8988T (cell line): ENCODE measurements around the gene MTHFD2.

Source experiments
- DNase-seq: peaks from one replicate; pipeline ENCODE4 v3.0.0; 2011

Gene MTHFD2

GRCh38 chr2:74232426-74232825 is 34.0 kb downstream of the MTHFD2 start:
- DNase-seq, result no peak

DNA sequence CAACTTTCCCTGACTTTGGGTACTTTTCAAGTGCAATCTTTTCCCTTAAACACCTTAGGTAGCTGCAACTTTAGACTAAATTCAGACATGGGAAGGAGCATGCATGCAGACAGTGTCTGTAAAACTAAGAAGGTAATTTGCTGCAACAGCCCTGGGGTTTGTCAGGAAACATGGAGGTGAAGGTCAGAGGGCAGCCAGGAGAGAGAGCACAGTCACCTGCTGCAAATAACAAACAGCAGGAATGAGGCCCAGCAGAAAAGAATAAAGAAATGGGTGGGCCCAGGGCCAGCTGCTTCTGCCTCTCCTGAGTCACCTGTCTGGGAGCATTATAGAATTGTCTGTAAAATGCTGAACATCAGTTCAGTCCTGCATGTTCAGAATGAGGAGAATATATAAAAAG is 35.2 kb downstream of the MTHFD2 start:
- no peak for DNase-seq

GRCh38 chr2:74235041-74235440 is 36.6 kb downstream of the MTHFD2 start:
- no peak for DNase-seq

DNA sequence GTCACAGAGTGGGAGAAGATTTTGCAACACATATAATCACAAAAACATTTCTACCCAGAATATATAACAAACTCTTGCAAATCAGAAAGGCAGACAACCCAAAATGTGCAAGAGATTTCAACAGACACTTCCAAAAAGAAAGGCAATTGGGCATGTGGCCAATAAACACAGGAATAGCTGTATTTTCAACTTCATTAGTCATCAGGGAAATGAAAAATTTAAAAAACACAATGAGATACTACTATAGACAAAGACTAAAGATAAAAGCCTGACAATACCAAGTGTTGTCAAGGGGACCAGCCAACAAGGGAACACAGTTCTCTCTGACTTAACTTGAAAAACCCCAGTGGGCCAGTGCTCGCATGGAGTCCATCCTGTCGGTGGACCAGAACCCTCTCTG is 40.5 kb downstream of the MTHFD2 start:
- DNase-seq, result no peak

DNA sequence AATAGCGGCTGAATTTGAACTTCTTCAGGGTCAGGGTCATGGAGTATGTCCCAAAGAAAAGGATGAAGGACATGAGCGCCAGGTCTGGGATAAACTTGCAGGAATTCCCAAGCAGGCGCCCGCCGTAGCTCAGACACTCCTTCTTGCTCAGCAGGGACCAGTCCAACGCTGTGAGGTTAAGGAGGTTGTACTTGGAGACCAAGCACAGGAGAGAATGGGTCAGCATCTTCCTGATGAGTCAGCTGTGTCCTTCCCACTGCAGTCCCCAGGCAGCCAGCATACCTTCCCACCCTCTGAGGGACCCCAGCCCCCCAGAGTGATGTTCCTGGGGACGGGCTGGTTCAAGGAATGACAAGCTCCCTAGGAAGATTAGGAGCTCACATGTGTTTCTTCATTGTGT is 40.9 kb downstream of the MTHFD2 start:
- DNase-seq, result no peak

- no peak for DNase-seq
These were observed 44.1 kb downstream of the MTHFD2 start for GRCh38 chr2:74242354-74243071.

DNA sequence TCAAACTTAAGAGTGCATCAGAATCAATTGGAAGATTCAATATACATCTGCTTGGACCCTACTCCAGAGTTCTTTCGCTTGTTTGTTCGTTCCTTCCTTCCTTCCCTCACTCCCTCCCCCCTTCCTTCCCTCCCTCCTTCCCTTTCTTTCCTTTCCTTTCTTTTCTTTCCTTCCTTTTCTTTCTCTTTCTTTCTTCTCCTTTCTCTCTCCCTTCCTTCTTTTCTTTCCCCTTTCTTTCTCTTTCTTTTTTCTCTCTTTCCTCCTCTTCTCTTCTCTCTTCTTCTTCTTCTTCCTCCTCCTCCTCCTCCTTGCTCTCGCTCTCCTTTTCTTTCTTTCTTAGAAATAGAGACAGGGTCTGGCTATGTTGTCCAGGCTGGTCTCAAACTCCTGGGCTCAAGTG is 45.9 kb downstream of the MTHFD2 start:
- DNase-seq, result no peak

DNA sequence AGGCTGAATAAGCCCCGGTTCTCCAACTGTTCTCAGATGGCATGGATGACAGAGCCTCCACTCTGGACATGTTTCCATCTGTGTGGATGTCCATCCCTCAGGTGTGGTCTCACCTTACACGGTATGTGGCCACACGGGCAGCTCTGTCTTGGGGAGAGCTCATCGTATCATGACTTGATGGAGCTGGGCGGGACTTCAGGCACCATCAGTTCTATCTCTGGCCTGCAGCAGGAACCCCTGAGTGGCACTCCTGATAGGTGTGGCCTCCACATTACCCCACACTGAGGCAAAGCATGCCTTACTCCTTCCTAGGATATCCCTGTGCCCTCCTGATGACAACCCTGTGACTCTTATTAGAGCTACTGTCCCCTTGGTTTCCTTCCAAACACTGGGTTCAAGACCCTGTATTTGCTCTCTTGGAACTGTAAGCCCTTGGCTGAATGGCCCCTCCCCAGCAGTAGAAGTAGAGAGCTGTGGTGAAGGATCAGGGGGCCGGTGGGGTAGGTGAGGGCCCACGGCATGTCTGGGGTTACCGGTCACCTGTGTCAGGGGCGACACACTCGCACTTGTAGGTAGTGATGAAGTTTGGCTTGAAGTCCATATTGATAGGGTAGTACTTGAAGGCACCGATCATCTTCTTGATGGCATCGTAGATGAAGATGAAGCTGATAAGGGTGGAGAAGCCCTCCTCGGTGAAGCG is 48.2 kb downstream of the MTHFD2 start:
- DNase-seq, result no peak

GRCh38 chr2:74249406-74250122 is 51.1 kb downstream of the MTHFD2 start:
- DNase-seq, result no peak

GRCh38 chr2:74250189-74250631 is 51.8 kb downstream of the MTHFD2 start:
- DNase-seq, result peak; percentile 63

DNA sequence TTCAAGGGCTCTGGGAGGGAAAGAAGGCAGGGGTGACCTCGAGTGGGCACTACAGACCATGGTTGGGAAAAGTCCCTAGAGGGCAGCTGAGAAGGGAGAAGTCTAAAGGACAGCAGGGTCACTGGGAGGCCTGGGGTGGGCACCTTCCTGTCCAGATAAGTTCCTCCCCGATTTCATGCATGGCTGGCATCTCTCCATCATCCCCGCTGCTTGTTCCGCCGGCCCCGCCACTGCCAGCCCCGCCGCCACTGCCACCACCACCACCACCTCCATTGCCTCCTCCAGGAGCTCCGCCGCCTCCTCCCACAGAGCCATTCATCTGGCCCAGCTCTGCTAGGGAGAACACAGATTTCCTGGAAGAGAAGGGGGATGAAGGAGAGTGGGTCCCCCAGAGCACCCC is 53.6 kb downstream of the MTHFD2 start:
- DNase-seq, result no peak

DNA sequence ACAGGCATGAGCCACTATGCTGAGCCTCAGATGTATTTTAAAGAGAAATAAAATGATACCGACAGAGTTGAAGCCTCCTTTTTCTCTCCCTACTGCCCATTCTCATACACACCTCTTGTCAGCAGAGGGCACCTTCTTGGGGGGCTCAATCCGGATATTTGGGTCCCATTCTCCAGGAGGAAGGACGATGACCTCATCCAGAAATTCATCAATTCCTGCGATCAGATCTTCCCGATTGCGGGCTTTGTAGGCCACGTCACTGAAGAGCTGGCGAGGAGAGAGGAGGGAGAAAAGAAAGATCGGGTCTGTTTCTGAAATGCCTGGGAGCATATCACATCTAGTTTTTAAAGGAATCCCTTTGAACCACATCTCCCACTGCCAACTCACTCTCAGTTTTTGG is 54.4 kb downstream of the MTHFD2 start:
- no peak for DNase-seq

DNA sequence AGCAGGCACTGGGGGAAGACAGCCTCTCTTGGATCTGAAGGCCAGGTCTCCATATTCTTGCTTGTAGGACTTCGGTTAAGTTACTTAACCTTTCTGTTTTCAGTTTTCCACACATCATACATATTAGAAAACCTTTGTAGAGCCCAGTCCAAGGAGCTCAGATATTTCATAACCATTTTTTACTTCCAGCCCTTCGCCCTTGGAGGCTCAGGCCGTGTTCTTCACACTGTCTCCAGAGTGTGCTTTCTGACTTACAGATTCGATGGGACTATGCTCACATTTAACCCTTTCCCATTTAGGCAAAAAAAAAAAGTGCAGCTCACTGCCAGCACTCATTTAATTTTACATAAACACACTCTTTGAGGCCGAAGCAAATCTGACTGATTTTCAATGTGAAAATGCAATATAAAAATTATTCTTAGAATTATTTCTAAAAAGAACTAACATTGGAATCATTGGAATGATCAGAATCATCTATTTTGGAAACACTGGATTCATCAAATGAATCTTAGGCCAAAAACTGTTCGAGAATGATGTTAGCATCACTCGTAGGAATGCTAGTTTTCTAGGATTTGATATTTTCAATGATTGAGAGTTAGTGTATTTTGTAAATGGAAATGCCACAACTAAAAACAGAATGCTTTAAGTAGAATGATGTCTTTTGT is 55.0 kb downstream of the MTHFD2 start:
- DNase-seq, result no peak

DNA sequence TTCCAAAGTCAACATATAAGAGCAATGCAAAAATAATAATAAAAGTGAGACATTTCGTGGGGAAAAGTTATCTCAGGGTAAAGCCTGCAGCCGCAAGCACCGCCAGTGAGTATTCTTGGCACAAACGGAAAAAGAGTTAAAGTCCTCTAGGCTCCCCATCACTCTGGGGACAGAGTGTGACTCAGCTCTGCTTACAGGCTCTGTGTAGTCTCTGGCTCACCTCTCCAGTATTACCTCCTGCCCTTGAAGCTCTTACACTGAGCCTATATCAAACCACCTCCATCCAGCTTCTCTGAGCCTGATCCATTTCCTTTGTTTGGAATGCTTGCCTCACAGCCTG is 55.5 kb downstream of the MTHFD2 start:
- DNase-seq, result no peak

GRCh38 chr2:74255660-74256213 is 57.3 kb downstream of the MTHFD2 start:
- DNase-seq, result no peak

DNA sequence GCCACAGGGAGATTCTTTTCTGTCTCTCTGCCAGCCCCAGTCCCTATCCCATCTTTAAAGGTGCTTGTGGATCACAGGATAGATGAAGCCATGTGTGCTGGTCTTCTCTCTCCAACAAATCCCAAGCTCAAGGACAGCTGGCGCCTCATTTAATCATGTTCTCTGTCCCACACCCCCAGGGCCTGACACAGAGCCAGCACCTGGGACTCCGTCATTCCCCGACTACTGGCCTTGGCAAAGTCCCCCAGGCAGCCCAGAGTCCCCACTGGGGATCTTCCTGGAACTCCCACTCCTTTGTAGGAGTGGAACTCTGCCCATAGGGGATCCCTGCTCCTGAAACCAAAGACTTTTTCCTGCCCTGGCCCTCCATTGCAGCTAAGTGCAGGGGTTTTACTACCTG is 60.8 kb downstream of the MTHFD2 start:
- DNase-seq, result no peak

- DNase-seq, result no peak
These were observed 61.3 kb downstream of the MTHFD2 start for GRCh38 chr2:74259733-74260132.

- no peak for DNase-seq
These were observed 62.1 kb downstream of the MTHFD2 start for GRCh38 chr2:74260495-74260894.

GRCh38 chr2:74261204-74261864 is 62.9 kb downstream of the MTHFD2 start:
- peak; percentile 57 for DNase-seq

DNA sequence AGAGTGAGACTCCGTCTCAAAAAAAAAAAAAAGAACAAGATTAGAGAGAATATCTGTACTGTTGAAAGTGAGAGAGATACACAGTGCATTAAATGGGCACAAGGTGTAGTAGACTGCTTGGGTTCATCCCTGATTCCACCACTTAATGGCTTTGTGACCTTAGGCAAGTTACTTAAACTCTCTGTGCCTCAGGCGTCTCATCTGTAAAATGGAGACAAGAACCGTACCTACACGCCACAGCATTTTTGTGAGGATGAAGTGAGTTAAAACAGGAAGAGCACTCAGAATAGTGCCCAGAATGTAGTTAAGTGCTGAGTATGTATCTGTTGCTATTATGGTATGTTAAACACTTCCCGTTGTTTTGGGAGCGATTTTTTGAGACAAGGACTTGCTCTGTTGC is 64.3 kb downstream of the MTHFD2 start:
- no peak for DNase-seq

GRCh38 chr2:74264281-74264680 is 65.9 kb downstream of the MTHFD2 start:
- no peak for DNase-seq

- DNase-seq, result peak; percentile 46
These were observed 68.7 kb downstream of the MTHFD2 start for GRCh38 chr2:74267068-74267467.
